ENCODE measurements around the gene MPV17L.

DNA sequence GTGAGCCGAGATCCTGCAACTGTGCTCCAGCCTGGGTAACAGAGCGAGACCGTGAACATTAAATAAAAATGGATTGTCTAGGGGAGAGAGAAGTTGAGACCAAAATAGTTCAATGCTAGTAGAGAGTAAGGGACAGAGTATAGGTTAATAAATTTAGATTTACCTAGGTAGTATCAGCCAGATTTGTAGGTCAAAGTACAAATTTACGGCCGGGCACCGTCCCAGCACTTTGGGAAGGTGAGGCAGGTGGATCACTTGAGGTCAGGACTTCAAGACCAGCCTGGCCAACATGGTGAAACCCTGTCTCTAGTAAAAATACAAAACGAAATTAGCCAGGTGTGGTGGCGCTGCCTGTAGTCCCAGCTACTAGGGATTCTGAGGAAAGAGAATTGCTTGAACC lies 26.7 kb downstream of the MPV17L start:
- TF ChIP-seq, protein P1, sequence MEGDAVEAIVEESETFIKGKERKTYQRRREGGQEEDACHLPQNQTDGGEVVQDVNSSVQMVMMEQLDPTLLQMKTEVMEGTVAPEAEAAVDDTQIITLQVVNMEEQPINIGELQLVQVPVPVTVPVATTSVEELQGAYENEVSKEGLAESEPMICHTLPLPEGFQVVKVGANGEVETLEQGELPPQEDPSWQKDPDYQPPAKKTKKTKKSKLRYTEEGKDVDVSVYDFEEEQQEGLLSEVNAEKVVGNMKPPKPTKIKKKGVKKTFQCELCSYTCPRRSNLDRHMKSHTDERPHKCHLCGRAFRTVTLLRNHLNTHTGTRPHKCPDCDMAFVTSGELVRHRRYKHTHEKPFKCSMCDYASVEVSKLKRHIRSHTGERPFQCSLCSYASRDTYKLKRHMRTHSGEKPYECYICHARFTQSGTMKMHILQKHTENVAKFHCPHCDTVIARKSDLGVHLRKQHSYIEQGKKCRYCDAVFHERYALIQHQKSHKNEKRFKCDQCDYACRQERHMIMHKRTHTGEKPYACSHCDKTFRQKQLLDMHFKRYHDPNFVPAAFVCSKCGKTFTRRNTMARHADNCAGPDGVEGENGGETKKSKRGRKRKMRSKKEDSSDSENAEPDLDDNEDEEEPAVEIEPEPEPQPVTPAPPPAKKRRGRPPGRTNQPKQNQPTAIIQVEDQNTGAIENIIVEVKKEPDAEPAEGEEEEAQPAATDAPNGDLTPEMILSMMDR (conservative IDR thresholded peaks at IDR 0.05) = no peak
- no peak for TF ChIP-seq EZH2 (IDR thresholded peaks at IDR 0.05; ENCODE audit: low read depth)

Measured in PC-9 (cell line).